HG03378 (cell line): ENCODE results near the gene ZMYND8.

Experiments used
- ATAC-seq: cut with Tn5 transposase; IDR thresholded peaks from one replicate; pipeline ENCODE4 v1.9.1; 2021; ENCODE audit warnings: mild to moderate bottlenecking, moderate library complexity; ENCODE audit not compliant: unreplicated experiment

ZMYND8 gene

DNA sequence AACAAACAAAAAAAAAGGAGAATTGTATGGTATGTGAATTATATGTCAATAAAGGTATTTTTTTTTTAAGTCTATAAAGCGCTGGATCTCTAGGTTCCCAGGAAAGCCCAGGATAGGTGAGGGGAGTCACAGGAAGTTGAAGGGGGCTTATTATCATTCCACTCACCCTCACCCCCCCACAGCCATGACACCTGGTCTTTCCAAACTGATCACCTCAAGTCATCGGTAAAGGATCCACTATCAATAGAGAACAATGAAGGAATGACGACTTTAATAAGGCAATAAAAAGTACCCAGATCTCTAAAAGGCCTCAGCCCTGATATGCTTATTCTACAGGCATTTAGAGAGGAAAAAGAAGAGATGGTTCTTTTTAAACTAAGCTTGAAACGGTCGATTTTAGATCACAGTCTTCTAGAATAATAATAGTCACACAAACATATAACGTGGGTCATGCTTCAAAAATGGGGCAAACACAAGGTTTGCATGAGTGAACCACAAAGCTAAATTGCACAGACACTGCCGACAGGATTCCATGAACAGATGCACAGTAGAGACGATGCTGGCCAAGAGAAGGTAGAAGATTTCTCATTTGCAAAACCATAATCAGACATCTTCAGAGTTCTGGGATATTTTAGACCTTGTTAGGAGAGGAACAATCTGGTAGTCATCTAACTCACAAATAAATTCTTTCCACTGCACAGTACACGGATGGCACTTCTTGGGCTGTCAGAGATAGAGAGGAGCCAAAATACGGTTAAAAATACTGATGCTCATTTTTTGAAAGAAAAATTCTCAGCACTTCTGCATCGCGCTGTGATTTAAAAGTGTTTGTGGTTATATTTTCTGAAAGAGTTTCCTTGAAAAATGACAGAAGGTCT, 21.0 kb downstream of the ZMYND8 start:
- ATAC-seq = no peak

DNA sequence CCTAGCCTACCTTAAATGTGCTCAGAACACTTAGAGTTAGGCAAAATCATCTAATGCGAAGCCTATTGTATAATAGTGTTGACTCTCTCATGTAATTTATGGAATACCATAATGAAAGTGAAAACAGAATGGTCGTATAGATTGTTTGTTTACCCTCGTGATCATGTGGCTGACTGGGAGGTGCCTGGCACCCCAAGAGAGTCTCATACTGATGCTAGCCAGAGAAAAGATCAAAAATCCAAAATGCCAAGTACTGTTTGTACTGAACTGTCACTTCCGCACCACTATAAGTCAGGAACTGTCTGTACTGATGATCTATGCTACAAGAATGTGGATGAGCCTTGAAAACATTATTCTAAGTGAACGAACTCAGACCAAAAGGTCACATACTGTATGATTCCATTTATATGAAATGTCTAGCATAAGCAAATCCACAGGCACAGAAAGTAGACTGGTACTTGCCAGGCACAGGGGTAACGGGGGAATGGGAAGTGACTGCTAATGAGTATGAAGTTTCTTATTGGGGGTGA, 22.4 kb downstream of the ZMYND8 start:
- ATAC-seq = no peak

DNA sequence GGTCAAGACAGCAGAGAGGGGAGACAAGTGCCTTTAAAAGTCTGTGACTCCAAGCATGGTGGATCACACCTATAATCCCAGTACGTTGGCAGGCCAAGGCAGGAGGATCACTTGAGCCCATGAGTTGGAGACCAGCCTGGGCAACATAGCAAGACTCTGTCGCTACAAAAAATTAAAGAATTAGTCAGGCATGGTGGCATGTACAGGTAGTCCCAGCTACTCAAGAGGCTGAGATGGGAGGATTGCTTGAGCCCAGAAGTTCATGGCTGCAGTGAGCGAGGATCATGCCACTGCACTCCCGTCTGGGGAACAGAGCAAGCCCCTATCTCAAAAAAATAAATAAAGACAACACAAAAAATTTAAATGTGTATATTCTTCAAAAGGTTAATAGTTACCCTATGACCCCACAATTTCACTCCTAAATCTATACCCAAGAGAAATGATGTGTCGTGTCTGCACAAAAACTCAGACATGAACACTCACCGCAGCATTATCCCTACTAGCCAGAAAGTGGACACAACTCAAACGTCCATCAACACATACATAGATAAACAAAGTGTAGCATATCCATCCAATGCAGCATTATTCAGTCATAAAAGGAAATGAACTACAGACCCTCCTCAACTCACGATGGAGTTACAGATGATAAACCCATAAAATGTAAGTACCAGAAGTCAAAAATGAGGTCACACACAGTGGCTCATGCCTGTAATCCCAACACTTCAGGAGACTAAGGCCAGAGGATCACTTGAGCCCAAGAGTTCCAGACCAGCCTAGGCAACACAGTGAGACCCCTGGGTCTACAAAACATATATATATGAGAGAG, 23.9 kb downstream of the ZMYND8 start:
- ATAC-seq = no peak

DNA sequence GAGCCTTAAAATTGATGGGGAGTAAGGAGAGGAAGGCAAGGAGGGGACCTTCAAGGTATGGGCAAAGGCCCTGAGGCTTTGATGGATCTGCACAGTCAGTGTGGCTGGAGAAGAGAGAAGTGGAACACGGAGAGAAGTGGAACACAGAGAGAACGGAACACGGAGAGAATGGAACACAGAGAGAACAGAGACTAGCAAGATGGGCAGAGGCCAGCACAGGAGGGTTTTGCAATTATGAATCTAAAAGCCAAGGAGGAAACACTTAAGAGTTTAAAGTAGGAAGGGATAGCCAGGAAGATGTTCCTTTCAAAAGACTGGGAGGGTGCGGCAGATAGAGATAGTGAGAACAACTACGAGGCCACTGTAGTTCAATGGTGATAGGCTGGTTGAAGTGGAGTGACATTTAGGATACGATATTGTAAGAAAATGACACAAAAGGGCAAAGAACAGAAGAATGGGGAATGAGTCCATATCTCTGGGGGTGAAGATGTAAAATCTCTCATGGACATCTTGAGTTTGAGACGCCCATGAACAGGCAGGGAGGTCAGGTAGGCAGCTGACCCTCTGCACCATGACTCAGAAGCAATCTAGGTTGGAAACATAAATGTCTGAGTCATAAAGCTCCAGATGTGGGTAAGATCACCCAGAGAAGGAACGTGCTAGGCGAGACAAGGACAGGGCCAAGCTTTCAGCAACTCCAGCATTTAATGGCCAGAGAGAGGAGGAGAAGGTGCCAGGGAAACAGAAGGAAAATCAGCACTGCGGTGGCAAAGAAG, 25.4 kb downstream of the ZMYND8 start:
- no peak for ATAC-seq

DNA sequence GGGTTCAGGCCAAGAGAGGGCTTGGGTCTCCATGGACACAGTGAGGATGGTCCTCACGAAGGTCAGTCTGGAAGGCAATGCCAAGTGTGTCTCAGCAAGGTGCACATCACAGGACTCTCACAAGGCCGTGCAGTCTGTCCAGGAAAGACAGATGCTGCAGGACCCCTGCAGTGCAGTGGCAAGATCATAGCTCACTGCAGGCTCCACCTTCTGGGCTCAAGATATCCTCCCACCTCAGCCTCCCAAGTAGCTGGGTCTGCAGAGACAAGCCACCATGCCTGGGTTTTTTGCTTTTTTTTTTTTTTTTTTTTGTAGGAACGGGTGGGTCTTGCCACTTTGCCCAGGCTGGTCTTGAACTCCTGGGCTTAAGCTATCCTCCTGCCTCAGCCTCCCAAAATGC, 26.4 kb downstream of the ZMYND8 start:
- no peak for ATAC-seq

DNA sequence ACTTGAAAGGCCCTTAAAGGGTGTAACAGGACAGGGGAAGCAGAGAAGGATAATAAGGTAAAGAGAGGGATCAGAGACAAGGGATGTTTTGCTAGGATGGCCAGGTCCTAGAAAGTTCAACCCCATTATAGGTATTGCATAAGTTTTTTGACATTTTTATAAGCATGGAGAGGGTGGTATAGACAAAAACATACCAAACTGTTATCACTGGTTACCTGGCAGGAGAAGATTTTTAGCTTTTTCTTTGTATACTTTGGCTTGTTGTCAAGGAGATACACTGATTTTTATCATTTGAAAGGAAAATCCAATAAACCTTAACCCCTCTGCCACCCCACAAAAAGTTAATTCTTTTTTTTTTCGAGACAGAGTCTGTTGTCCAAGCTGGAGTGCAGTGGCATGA, 28.4 kb downstream of the ZMYND8 start:
- ATAC-seq = no peak

DNA sequence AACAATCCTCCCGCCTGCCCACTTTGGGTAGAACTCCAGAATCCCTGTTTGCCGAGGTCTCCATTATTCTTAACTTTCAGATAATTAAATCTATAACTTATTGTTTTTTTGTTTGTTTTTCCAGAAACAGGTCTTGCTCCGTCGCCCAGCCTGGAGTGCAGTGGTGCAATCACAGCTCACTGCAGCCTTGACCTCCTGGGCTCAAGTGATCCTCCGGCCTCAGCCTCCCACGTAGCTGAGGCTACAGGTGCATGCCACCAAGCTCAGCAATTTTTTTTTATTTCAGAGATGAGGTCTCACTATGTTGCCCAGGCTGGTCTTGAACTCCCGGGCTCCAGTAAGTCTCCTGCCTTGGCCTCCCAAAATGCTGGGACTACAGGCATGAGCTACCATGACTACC, 28.8 kb downstream of the ZMYND8 start:
- ATAC-seq = no peak

DNA sequence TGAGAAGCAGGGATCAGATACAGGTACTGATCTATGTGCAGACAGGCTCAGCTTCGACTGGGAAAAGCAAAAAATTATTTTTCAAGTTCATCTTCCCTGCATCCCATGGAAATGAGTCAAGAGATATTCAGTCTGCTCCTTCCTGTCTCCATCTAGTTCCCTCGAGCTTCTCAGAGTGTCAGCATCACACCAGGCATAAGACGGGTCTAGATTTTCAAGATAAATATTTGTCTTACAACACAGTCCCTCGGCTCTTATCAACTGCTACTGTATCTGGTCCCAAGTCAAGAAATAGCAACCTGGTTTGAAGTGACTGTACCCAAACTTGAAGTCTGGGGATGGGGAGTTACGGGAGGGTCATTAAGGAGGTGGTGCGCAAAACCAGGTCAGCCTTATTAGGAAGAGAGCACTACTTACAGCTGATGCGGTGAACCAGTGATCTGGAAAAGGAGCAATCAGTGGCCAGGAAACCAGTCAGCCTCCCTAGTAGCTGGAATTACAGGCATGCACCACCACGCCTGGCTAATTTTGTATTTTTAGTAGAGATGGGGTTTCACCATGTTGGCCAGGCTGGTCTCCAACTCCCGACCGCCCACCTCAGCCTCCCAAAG, 29.7 kb downstream of the ZMYND8 start:
- no peak for ATAC-seq

DNA sequence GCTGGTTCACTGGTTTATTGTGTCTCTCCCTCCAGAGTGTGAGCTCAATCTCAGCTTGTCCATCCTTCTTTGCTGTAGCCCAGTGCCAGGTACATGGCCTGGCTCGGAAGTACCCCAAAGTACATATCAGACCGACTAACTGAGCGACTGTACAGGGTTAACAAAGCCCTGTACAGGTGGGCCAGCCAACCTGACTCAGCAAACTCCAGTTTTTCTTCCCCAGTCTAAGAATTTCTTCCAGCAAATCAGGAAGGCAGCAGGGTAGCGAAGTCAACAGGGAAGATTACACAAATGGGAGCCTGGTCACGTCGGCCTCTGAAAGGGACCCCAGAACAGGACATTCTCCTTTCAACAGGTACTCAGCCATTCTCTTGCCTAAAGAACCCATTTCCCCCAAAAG, 31.3 kb downstream of the ZMYND8 start:
- no peak for ATAC-seq

DNA sequence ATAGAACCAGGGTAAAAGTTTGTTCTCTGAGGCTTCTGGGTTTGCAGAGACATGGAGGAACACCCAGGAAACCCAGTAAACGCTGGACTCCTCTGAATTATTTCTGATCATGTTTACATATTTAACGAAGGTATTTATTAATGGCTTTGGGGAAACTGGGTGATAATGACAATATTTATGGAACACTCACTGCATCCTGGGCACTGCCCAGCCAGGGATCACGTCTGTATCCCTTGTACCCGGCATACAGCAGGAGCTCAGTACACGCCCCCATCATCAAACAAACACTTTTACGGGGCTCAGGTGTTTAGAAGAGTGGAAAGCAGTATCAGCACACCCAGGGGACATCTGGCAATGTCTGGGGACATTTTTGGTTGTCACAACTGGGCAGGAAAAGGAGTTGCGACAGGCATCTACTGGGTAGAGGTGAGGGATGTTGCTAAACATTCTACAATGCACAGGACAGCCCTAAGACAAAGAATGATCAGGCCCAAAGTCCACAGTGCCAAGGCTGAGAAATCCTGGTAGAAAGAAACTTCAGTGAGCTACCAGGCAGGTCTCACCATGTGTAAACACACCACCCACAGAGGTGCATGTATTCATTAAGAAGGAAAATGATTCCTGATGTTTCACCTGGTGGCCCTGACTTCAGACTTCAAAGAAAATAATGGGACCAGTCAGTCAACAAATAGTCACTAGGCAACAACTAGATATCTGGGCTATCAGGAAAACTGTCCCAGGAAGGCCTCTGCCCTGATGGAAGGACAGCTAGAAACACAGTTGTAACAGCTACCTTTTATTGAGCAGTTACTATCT, 35.3 kb downstream of the ZMYND8 start:
- no peak for ATAC-seq

DNA sequence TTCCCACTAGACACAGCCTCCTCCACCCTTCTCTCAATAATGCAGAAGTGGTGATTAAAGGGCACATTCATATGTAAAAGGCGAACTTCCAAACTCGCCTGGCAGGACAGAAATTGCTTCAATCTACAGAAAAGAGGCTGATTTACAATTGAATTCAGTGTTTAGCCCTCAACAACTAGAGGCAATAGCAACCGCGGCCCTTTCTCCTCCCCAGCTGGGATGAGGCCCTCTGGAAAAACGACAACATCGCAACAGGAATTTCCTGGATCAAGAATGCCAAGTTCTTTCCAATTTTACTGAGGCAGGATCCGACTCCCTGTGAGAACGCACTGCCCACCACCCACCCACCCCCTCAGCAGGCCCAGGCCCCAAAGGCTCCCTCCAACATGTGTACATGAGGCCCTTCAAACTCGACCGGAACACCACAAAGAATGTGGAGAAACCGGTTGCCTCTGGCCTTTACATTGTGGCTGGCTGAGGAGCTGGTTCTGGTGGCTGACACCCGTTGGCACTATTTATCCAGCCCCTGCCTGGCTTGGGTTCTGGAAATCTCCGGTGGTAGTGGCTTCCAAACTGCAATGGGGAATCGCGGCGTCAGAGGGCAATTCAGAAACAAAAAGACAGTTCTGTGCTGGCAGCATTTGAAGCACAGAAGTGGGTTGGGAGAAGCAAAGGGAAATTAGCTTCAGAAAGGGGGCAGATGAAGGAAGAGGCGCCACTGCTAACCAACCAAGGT, 36.8 kb downstream of the ZMYND8 start:
- no peak for ATAC-seq

DNA sequence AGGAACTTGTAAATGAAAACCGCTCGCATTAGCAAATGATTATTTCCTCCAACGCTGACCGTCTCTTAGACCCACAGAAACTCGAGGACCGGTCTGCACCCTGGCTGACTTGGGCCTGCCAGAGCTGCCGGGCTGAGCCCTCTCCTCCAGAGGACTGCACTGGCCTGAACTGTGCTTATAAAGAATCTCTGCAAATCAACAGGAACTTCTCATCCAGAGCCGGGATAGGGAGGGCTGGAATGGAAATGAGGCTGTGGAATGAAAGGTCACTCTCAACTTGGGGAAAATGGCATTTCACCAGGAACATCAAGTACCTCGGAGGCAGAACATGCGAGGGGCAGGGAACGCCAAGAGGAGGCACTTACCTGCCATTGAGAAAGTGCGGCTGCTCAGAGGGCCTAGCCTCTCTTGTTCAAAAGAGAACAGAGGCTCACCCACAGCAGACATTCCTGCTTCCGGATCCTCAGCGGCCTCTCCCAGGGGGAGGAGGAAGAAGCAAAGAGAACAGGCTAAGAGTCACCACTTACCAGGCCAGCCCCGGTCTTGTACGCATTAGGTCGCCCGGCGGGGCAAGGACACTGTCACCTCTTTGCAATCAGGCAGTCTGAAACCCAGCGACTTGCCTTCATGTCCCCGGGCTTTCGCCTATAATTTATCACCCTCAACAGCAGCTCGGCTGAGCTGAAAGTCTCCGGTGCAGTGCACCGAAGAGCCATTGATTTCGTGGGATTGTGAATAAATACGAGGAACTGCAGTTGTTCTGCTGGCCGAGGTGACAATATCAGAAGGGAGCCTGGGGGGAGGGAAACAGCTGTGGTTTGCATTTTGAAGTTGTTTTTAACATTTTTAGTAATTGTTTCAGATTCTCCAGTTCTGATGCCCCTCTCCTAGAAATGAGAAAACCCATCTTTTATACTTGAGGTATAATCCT, 37.6 kb downstream of the ZMYND8 start:
- ATAC-seq = no peak

DNA sequence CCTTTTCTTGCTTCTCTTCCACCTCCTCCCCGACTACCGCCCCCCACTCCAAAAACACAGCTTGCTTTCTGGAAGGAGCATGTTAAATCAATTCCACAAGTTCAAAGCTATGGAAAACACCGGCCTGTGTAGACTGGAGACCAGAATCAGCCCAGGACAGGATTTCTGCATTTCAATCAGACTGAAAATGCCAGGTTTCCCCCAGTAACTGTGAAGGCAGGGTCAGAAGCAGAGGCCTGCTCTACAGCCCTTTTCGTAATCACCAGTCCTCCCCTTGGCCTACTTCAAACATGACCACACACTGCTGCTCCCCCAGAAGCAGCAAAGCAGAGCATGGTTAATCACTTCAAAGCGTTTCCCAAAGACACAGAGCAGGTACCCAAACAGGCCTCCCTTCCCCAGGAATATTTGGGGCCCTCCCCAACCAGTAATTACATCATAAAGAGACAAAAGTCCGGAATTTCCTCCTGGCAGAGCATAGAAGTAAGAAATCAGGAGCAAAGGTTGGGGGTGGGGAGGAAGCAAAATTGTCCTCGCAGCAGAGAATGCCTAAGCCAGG, 38.4 kb downstream of the ZMYND8 start:
- no peak for ATAC-seq

DNA sequence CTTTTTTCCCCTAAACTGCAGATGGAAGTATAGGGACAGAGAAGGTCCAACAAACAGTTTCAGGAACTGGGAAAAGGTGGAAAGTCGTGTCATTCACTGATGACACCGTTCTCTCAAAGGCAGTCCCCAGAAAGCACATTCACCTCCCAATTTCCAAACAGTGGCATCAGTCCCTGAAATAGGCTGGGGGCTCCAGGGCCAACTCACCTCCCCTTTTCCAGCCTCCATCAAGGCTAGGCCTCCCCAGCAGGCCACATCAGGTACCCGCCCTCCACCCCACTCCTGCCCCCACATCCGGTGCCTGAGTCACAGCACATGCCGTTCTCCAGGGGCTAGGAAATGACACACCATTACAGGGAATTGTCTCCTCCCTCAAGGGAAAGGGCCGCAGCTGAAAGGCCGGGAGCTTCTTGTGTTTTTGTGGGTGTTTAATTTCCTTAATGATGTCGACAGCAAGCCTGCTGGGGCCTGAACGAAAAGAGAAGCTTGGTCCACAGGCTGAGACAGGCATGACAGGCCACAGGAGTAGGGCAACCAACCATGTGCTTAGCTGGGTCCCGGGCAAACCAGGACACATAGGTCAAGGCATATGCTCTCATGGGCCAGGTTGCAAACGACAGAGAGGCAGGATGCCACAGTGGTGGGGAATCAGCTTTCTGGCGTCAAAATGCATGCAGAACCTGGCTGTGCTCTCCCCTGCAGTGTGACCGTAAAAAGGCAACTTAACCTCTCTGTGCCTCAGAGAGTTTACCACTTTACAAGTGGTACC, 39.2 kb downstream of the ZMYND8 start:
- ATAC-seq = no peak

DNA sequence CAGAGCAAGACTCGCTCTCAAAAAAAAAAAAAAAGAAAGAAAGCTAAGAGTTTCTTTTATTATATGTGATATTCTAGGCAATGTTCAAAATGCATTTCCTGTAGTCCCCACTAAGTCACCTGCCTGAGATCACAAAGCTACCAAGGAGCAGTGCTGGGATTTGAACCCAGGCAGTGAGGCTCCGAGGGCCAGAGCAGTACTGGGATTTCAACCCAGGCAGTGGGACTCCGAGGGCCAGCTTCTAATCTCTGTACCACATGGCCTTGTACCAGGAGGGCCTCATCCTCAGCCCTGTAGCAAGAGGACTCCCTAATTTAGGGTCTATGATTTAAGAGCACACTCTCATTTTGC, 39.7 kb downstream of the ZMYND8 start:
- ATAC-seq = no peak

DNA sequence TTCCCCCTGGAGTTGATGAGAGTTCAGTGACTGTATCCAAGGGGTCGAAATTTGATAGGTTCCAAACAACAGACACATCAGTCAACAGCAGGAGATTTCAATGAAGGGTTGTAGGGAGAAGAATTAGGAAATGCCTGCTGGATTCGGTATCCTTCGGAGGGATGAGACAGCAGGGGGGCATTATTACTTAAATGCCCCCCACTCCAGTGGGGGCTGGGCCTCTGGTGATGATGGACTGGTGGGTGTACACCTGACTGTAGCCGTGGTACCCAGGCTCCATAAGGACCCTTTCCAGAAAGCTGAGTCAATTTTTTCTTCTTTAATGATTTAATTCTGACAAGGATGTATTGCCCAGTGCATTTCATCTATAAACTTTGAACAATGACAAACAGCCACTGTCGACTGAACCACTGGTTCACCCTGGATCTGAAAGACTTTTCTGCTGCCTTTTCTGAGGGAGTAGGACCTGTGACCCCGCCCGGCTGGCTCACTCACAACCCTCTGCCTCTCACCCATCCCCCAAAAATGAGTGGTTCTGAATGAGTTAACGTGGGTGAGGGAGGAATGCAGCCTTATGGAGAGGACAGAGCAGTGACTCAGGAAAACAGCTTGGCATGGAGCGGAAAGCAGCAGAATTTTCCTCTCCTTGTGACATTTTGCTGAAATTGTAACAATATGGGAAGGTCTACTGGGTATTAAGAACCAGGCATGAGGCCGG, 41.0 kb downstream of the ZMYND8 start:
- no peak for ATAC-seq
